Measurements from ENCODE around the gene SOWAHA.

GRCh38 chr5:132808448-132808847, 4.7 kb upstream of the SOWAHA start:
- TF ChIP-seq TAF1 (IDR thresholded peaks at IDR 0.05; ENCODE audit: borderline replicate concordance, insufficient read depth, low read length) (no peak), REST (IDR thresholded peaks at IDR 0.05; ENCODE audit: insufficient read depth in 1 of 2, low read depth in 2 of 2, low read length in 2 of 2) (no peak)
